Left ventricle myocardium inferior (tissue), 1 donor: Measurements from ENCODE around the gene TEAD1. TPM values are rescaled to one million over a fixed set of nuclear protein-coding genes. Genes with fewer than 3 reads are reported as not detected.
A peak's percentile ranks its signal among the peaks of the same experiment; 100 is the strongest.

Experiments
- DNase-seq: peaks from one replicate; pipeline ENCODE4 v3.0.0-alpha.2; 2020
- H3K27ac ChIP-seq: fragments of 200-600 bp; replicated peaks from 2 replicates; pipeline ENCODE4 v1.8.0; 2021
- H3K27me3 ChIP-seq: fragments of 200-600 bp; 2 replicates; pipeline ENCODE4 v1.8.0; 2021; ENCODE audit warnings: low read depth
- H3K36me3 ChIP-seq: fragments of 200-600 bp; 2 replicates; pipeline ENCODE4 v1.8.0; 2021
- H3K4me1 ChIP-seq: fragments of 200-600 bp; 2 replicates; pipeline ENCODE4 v1.8.0; 2021
- H3K4me3 ChIP-seq: fragments of 200-600 bp; 2 replicates; pipeline ENCODE4 v1.8.0; 2021; ENCODE audit warnings: mild to moderate bottlenecking, moderate library complexity
- H3K9me3 ChIP-seq: fragments of 200-600 bp; replicated peaks from 2 replicates; pipeline ENCODE4 v1.8.0; 2021
- CTCF ChIP-seq: fragments of 200-600 bp; IDR thresholded peaks from 2 replicates; pipeline ENCODE4 v1.8.0; 2021; ENCODE audit warnings: antibody characterized with exemption, mild to moderate bottlenecking, borderline replicate concordance
- intact Hi-C: fragments of 100-400 bp; cut with micrococcal nuclease; formaldehyde crosslinking; loops from one replicate; pipeline ENCODE4 v1.11.0; 2022
- total RNA-seq: library from RNA; stranded (reverse); fragmentation: NEBNext Ultra II Directional; extraction: Animal tissue kit (Norgen Biotek cat#: 25700); gene quantifications from one replicate; pipeline ENCODE4 v1.2.1, GENCODE V29; 2021
- donor health status: DM: no; HTN: yes; CAD: no; lungs with severe emphysema.

Gene TEAD1
- total RNA-seq, 1 donor from 2014 or later = 121 TPM

DNA sequence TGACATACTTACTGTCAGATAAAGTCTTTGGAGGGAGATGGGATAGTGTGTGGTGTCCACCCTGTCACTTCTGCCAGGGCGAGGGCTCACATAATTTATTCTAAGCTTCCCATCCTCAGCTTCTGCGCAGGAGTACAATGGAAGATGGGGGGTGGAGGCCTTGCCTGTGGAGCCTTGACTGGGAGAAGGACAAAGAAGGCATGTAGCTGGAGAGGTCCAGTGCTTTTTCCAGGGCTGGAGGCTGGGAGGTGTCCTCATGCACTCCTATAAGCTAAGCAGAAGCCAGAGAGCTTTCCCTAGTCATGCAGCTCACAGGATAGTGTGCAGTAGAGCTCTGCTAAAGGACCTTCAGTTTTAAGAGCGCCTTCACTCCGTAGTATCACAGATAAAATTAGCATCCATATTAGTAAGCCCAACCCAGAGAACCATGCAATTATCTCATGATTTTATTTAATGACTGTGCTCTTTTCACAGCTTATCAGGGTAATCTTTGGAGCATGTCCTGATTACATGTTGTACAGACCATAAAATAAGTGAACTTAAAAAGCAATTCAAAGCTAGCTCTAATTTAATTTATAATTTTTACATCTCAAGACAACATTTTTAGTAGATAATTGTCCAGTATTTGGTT lies 148.3 kb downstream of the TEAD1 start:
- peaks cover 7% of the 10 kb centered on the region for H3K9me3 ChIP-seq
- no peak overlapping the region for H3K27ac ChIP-seq
- H3K36me3 ChIP-seq = no peaks in the 10 kb centered on the region
- no peak overlapping the region for H3K4me3 ChIP-seq
- H3K27me3 ChIP-seq = no peaks in the 10 kb centered on the region
- TF ChIP-seq CTCF = no peak
- intact Hi-C loops = loop anchor here (10.0 kb wide), 1 partner anchor 138 kb away; no protein-coding TSS in a partner anchor
- DNase-seq = no peak
- H3K4me1 ChIP-seq = peaks cover 63% of the 10 kb centered on the region

- peak; percentile 9 for TF ChIP-seq CTCF
- no peaks in the 10 kb centered on the region for H3K36me3 ChIP-seq
- no peak overlapping the region for H3K4me3 ChIP-seq
- DNase-seq = no peak
- no peaks in the 10 kb centered on the region for H3K27me3 ChIP-seq
- intact Hi-C loops = loop anchor here (10.0 kb wide), 1 partner anchor 140 kb away; no protein-coding TSS in a partner anchor
- H3K27ac ChIP-seq = peak overlapping the region; percentile 67
- peaks cover 63% of the 10 kb centered on the region for H3K4me1 ChIP-seq
- peaks cover 7% of the 10 kb centered on the region for H3K9me3 ChIP-seq
Measured at GRCh38 chr11:12824281-12825041, 150.2 kb downstream of the TEAD1 start.

DNA sequence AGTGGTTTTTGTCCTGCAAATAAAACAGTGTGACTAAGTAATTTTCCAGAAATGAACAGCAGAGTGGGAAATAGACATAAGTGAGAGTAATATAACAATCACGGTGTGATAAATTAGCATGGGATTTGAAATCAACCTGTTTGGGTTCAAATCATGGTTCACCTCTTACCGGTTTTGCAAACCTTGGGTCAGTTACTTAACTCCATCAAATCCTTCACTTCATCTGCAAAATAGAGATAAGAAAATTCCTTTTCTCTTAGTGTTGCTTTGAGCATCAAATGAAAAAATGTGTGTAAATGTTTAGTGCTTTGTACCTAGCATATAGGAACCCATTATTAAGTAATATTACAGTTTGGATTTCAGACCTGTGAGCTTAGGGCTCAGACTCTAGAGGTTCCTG lies 152.2 kb downstream of the TEAD1 start:
- no peak for DNase-seq
- Histone ChIP-seq H3K4me3 (no peak overlapping the region), H3K27me3 (no peaks in the 10 kb centered on the region), H3K27ac (no peak overlapping the region), H3K36me3 (no peaks in the 10 kb centered on the region), H3K9me3 (peaks cover 7% of the 10 kb centered on the region), H3K4me1 (peaks cover 69% of the 10 kb centered on the region)
- no peak for TF ChIP-seq CTCF
- intact Hi-C loops = loop anchor here (10.0 kb wide), 1 partner anchor 142 kb away; no protein-coding TSS in a partner anchor

GRCh38 chr11:12827369-12827768 lies 153.1 kb downstream of the TEAD1 start:
- H3K36me3 ChIP-seq = no peaks in the 10 kb centered on the region
- H3K4me3 ChIP-seq = peak overlapping the region; percentile 60
- peaks cover 66% of the 10 kb centered on the region for H3K4me1 ChIP-seq
- TF ChIP-seq CTCF = no peak
- peak overlapping the region; percentile 81 for H3K27ac ChIP-seq
- intact Hi-C loops = loop anchor here (10.0 kb wide), 1 partner anchor 143 kb away; no protein-coding TSS in a partner anchor
- DNase-seq = no peak
- H3K27me3 ChIP-seq = no peaks in the 10 kb centered on the region
- H3K9me3 ChIP-seq = peaks cover 7% of the 10 kb centered on the region

GRCh38 chr11:12827929-12828812 lies 153.9 kb downstream of the TEAD1 start:
- Histone ChIP-seq H3K36me3 (no peaks in the 10 kb centered on the region), H3K27ac (peak overlapping the region; percentile 81), H3K4me1 (peaks cover 66% of the 10 kb centered on the region), H3K27me3 (no peaks in the 10 kb centered on the region), H3K9me3 (peaks cover 7% of the 10 kb centered on the region), H3K4me3 (peak overlapping the region; percentile 60)
- intact Hi-C loops = loop anchor here (10.0 kb wide), 1 partner anchor 143 kb away; no protein-coding TSS in a partner anchor
- no peak for DNase-seq
- TF ChIP-seq CTCF = no peak
